ENCODE measurements around the gene NTSR2. TPM values are rescaled to one million over a fixed set of nuclear protein-coding genes. Genes with fewer than 3 reads are reported as not detected.

Gene NTSR2
- polyA plus RNA-seq (2011; rRNA removed) (not detected in 2 replicates), polyA plus RNA-seq (2017; fragmentation: RNase III; extraction: RNeasy Plus Mini Kit Qiagen cat#74134 plus additional on column Dnase treatment) (not detected in 3 replicates), polyA minus RNA-seq (2011; rRNA and poly(A)+ RNA removed) (not detected in 2 replicates)
- polyA plus RNA-seq (2012; cell fraction: cytosol; rRNA removed) = not detected in 2 replicates
- polyA plus RNA-seq (2012; cell fraction: nucleus; rRNA removed) = not detected in 2 replicates

- Histone ChIP-seq H3K4me3 (no peak within 1 kb of the TSS), H3K4me1 (peaks cover 3% of the 10 kb centered on the region; the same call in 1 of the 3 replicates), H3K9me3 (no peaks in the 10 kb centered on the region), H3K4me2 (peak within 1 kb of the TSS; percentile 66), H3K27ac (no peak within 1 kb of the TSS)
- ChIA-PET POLR2A (no interaction called here), CTCF (interaction anchor here (0.6 to 2.6 kb wide), 5 partner anchors 11 to 602 kb away, joined by 3 to 17 read pairs (median 4); a partner anchor contains a TSS)
- ATAC-seq = peak; percentile 84 to 94
- WGBS (ENCODE audit: missing lambda C conversion rate) = 63% methylated on average over 42 of the region's 93 CpGs
- TF ChIP-seq EHMT2 (IDR thresholded peaks at IDR 0.05; ENCODE audit: low read depth) (peak; percentile 47; the same call in 1 of the 2 replicates), POLR2AphosphoS2 (conservative IDR thresholded peaks at IDR 0.05; ENCODE audit: low read length) (no peak), BHLHE40 (IDR thresholded peaks at IDR 0.05; ENCODE audit: low read depth, low read length) (no peak), USF2 (IDR thresholded peaks at IDR 0.05) (peak; percentile 27; the same call in 1 of the 2 replicates), RCOR1 (IDR thresholded peaks at IDR 0.05; ENCODE audit: low read depth, low read length) (no peak), TFCP2L1 (CRISPR knock-in tag; IDR thresholded peaks at IDR 0.05) (no peak), REST (IDR thresholded peaks at IDR 0.05) (peak; percentile 95), ESRRA (IDR thresholded peaks at IDR 0.05; ENCODE audit: borderline replicate concordance, low read length) (no peak), KDM5A (IDR thresholded peaks at IDR 0.05) (no peak), E2F6 (IDR thresholded peaks at IDR 0.05; ENCODE audit: borderline replicate concordance, low read depth) (peak; percentile 84), JUNB (IDR thresholded peaks at IDR 0.05) (no peak), CHD2 (IDR thresholded peaks at IDR 0.05; ENCODE audit: low read length, partially characterized antibody) (no peak), RNF2 (IDR thresholded peaks at IDR 0.05; ENCODE audit: borderline replicate concordance, low read depth) (no peak), EHF (CRISPR knock-in tag; IDR thresholded peaks at IDR 0.05) (no peak), MYC (IDR thresholded peaks at IDR 0.05; ENCODE audit: borderline replicate concordance, low read length) (peak; percentile 68; the same call in 1 of the 2 replicates), ZSCAN20 (CRISPR knock-in tag; IDR thresholded peaks at IDR 0.05) (no peak), HOXB5 (CRISPR knock-in tag; IDR thresholded peaks at IDR 0.05) (no peak; the same call in 1 of the 2 replicates), MAFK (IDR thresholded peaks at IDR 0.05; ENCODE audit: partially characterized antibody) (no peak), NPAS2 (CRISPR knock-in tag; IDR thresholded peaks at IDR 0.05; ENCODE audit: borderline replicate concordance) (no peak), MAX (IDR thresholded peaks at IDR 0.05) (peak; percentile 90)
- DNase-seq (ENCODE audit: low read depth in 1 of 2, low spot score in 1 of 2) = peak; percentile 49 to 68
- FAIRE-seq = no peak
These were observed at the start of gene NTSR2 for GRCh38 chr2:11669454-11670291. Gene NTSR2 (minus strand): TSS chr2:11670195. CDS start chr2:11670129, 66 bp downstream.

Data from A549 (cell line).